Naive B cell (primary cell): ENCODE data around the gene IQCC. TPM values are rescaled to one million over a fixed set of nuclear protein-coding genes. Genes with fewer than 3 reads are reported as not detected.
A peak's percentile ranks its signal among the peaks of the same experiment; 100 is the strongest.

Source experiments
- ATAC-seq, 2 donors: fragments of 150-1000 bp; cut with Tn5 transposase; 2 replicates each; pipeline ENCODE4 v1.10.0; 2021; ENCODE audit warnings: low read depth in 2 of 2, mild to moderate bottlenecking in 2 of 2, moderate library complexity in 2 of 2
- DNase-seq: peaks from one replicate; pipeline ENCODE4 v3.0.0; 2022
- H3K27ac Mint-ChIP-seq, 6 donors: one replicate each; pipeline ENCODE4 v1.8.0; 2020 to 2022; ENCODE audit warnings: mild to moderate bottlenecking in 6 of 6, mixed read lengths in 6 of 6, moderate library complexity in 5 of 6, inconsistent platforms in 2 of 6
- H3K27me3 Mint-ChIP-seq, 3 donors: one replicate each; pipeline ENCODE4 v1.8.0; 2021 to 2022; ENCODE audit warnings: mixed read lengths in 3 of 3, mild to moderate bottlenecking in 1 of 3
- H3K36me3 Mint-ChIP-seq, 2 donors: one replicate each; pipeline ENCODE4 v1.8.0; 2020 to 2022; ENCODE audit warnings: mixed read lengths in 2 of 2, inconsistent platforms in 1 of 2, mild to moderate bottlenecking in 1 of 2
- H3K4me1 Mint-ChIP-seq, 3 donors: one replicate each; pipeline ENCODE4 v1.8.0; 2020 to 2022; ENCODE audit warnings: mixed read lengths in 3 of 3, inconsistent platforms in 1 of 3, mild to moderate bottlenecking in 1 of 3, moderate library complexity in 1 of 3
- H3K4me3 Mint-ChIP-seq, 8 donors: one replicate each; pipeline ENCODE4 v1.8.0; 2020 to 2022; ENCODE audit warnings: mild to moderate bottlenecking in 8 of 8, mixed read lengths in 8 of 8, moderate library complexity in 8 of 8, inconsistent platforms in 2 of 8
- H3K9me3 Mint-ChIP-seq, 7 donors: one replicate each; pipeline ENCODE4 v1.8.0; 2020 to 2022; ENCODE audit warnings: mixed read lengths in 7 of 7, mild to moderate bottlenecking in 5 of 7, inconsistent platforms in 2 of 7, moderate library complexity in 1 of 7
- polyA plus RNA-seq, 6 donors: library from polyadenylated mRNA; unstranded; fragments of 300-500 nt; fragmentation: Illumina TruSeq; gene quantifications; one replicate each; pipeline ENCODE4 v1.2.3, GENCODE V29; 2021; ENCODE audit warnings: low read depth in 6 of 6

Gene IQCC
- polyA plus RNA-seq, 6 donors from 2014 or later, result 0.75 to 2.3 (median 1.4) TPM; not detected in 1

DNA sequence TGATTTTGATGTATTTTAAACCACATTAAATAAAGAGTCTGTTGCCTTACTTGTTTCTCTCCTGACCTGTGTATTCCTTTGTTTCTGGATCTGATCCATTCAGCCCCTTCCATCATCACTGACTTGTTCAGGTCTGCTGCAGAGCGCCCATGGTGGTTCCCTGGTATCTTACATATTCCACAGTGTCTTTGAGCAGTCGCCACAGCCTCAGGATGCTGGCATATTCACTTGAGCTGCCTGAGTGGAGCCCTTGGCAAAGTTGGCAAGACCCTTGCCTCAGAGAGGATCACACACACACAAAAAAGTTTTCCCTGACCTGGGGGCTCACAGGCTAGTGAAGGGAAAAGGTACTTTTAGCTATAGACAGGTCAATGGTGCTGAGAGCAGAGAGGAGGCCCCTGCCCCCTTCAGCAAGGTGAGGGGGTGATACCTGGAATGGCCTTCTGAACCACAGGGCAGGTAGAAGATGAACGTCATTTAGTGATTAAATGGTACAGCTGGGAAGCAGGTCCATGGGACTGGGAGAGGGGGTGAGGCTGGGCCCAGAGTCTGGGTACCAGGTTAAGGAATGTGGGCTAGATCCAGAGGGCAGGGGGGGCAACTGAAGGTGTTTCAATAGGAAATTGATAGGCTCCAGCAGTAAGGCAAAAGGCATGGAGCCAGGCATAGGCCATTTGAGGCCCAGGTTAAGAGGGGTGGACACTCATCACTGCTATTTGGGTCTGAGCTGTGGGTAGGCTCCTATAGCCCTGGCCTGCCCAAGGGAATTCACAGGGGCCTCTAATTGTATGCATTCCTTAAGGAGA lies 7.0 kb upstream of the IQCC start:
- Mint-ChIP-seq H3K36me3 (peaks cover 5 to 11% of the 10 kb centered on the region in 2 donors), H3K9me3 (no peaks in the 10 kb centered on the region), H3K27ac (peak overlapping the region in 5 of 6 donors; percentile 33 to 92 (median 55)), H3K27me3 (no peaks in the 10 kb centered on the region), H3K4me1 (peaks cover 25 to 41% (median 35%) of the 10 kb centered on the region in 3 donors), H3K4me3 (peak overlapping the region in 6 of 8 donors; percentile 1 to 87 (median 58))
- DNase-seq (no peak), ATAC-seq (no peak)

DNA sequence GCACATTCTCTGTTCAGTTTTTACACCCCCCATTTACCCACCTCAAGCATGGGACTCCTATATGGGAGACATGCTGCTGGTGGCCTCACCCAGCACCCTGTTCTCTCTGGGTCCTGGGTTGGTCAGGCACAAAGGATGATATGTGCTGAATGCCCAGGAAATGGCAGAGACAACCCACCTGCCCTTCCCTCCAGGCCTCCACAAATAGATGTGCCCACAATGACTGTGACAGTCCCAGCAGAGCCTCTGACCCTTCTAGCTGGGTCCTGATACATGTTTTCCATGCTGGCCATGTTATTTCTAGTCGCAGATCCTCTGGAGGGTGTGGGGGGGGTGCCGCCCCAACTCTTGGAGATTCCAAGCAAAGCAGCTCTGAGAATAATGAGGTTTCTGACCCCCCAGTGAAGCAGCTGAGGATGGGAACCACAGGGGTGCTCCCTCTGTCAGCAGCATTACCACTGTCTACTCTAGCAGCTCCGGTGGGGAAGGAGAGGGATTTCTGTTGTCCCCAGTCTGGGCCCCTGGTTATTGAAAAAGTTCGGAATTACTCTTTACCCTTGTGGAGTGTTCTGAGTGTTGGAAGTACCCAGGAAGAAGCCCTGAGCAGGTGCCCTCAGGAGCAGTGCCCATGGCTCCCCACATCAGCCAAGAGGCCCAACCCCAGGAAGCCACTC lies 6.3 kb upstream of the IQCC start:
- no peak for ATAC-seq
- Mint-ChIP-seq H3K27ac (peak overlapping the region in 2 of 6 donors; percentile 70 to 94), H3K4me3 (peak overlapping the region in 5 of 8 donors; percentile 47 to 96 (median 87)), H3K4me1 (peaks cover 31 to 42% (median 41%) of the 10 kb centered on the region in 3 donors), H3K9me3 (no peaks in the 10 kb centered on the region), H3K36me3 (peaks cover 2 to 3% of the 10 kb centered on the region in 2 donors), H3K27me3 (no peaks in the 10 kb centered on the region)
- no peak for DNase-seq

- Mint-ChIP-seq H3K27me3 (no peaks in the 10 kb centered on the region), H3K4me1 (peaks cover 31 to 45% (median 45%) of the 10 kb centered on the region in 3 donors), H3K36me3 (no peaks in the 10 kb centered on the region), H3K9me3 (no peaks in the 10 kb centered on the region), H3K4me3 (peak overlapping the region in 7 of 8 donors; percentile 83 to 97 (median 90)), H3K27ac (peak overlapping the region; percentile 88 to 98 (median 97))
- ATAC-seq, result no peak
- DNase-seq, result no peak
These were observed 5.8 kb upstream of the IQCC start for GRCh38 chr1:32199717-32200072.

- Mint-ChIP-seq H3K36me3 (no peaks in the 10 kb centered on the region), H3K27me3 (no peaks in the 10 kb centered on the region), H3K4me3 (peak within 1 kb of the TSS; percentile 83 to 97 (median 90)), H3K27ac (peak within 1 kb of the TSS; percentile 88 to 98 (median 97)), H3K9me3 (no peaks in the 10 kb centered on the region), H3K4me1 (peaks cover 31 to 52% (median 49%) of the 10 kb centered on the region in 3 donors)
- DNase-seq (peak; percentile 66), ATAC-seq (peak; percentile 42 to 51)
These were observed 5.1 kb upstream of the IQCC start, which contains the start of gene CCDC28B for GRCh38 chr1:32200226-32201010. Gene CCDC28B (plus strand): TSS chr1:32200595. CDS start chr1:32201936, 1,341 bp downstream.

DNA sequence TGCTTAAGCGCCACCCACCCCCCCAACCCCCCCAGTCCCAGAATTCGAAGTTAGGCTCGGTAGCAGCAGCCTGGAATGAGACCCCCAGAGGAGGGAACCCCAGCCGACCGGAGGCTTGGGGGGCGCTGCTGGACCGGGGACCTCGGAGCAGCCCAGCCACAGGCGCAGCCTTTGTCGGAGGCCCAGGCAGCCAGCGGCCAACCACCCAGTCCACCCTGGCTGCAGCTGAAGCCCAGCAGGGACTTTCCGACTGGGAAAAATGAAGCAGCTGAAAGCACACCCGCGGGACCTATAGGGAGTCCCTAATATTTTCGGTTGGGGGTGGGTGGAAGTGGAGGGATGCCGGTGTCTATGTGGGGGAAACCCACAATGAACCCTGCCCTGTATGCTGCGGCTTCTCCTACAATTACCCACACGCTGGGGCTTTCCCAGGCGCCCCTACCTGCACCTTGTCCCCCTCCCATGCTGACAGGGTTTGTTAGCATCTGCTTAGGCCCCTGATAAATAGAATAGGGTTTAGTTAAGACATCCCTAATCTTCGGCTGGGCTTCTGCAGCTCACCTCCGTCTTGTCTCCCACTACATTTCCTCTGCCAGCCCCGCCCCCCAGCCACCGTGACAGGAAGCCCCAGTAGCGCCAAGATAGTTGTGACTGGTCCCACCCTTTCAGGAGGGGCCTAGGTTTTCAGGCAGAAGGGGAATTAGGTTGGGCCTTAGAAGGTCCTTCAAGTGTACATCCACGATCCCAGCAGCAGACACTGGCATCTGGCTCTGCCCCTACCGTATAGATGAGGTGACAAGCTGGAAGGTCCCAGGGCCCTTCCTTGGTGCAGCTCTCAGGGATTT lies 4.2 kb upstream of the IQCC start:
- ATAC-seq (peak; percentile 73 to 76), DNase-seq (peak; percentile 72)
- Mint-ChIP-seq H3K27me3 (no peaks in the 10 kb centered on the region), H3K9me3 (no peaks in the 10 kb centered on the region), H3K4me1 (peaks cover 36 to 57% (median 54%) of the 10 kb centered on the region in 3 donors), H3K4me3 (peak overlapping the region; percentile 83 to 97 (median 90)), H3K36me3 (no peaks in the 10 kb centered on the region), H3K27ac (peak overlapping the region; percentile 88 to 98 (median 96))

DNA sequence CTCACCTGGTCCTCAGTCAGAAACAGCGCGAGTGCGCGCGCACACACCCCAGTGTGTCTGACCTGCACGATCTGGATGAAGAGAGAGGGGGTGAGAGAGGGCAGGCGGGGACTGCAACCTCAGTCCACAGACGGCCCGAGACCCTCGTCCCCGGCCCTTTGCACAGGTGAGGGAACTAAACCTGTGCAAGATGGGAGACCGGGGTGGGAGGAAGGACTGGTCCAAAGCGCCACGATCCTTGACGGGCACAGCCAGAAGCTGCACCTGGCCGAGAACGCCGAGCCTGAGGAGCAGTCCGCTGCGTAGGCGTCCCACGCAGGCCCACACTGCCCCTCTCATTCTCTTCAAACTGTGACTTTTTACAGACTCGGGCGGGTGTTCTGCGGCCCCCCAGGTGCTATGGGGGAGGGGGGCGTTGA lies 519 bp upstream of the IQCC start:
- no peak for ATAC-seq
- DNase-seq, result no peak
- Mint-ChIP-seq H3K4me3 (peak overlapping the region in 7 of 8 donors; percentile 87 to 93 (median 90)), H3K36me3 (no peaks in the 10 kb centered on the region), H3K27me3 (no peaks in the 10 kb centered on the region), H3K4me1 (peaks cover 48 to 83% (median 79%) of the 10 kb centered on the region in 3 donors), H3K27ac (peak overlapping the region in 4 of 6 donors; percentile 68 to 97 (median 94)), H3K9me3 (no peaks in the 10 kb centered on the region)

DNA sequence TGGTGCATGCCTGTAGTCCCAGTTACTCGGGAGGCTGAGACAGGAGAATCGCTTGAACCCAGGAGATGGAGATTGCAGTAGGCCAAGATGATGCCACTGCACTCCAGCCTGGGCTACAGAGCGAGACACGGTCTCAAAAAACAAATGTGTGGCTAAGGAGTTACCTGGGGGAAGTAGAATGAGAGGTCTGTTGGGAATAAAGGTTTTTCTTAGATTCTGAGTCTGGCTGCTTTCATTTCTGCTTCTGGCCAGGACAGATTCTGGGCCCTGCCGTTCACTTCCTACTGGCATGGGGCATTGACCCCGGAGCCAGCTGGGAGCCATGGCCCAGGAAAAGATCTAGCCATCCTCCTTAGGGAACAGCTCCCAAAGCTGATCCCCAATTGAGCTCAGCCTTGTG lies 3.0 kb downstream of the IQCC start:
- ATAC-seq (peak; percentile 52 to 54), DNase-seq (peak; percentile 39)
- Mint-ChIP-seq H3K36me3 (no peaks in the 10 kb centered on the region), H3K9me3 (no peaks in the 10 kb centered on the region), H3K4me3 (peak overlapping the region in 7 of 8 donors; percentile 9 to 72 (median 20)), H3K27ac (peak overlapping the region; percentile 42 to 97 (median 72)), H3K27me3 (no peaks in the 10 kb centered on the region), H3K4me1 (peaks cover 28 to 61% (median 55%) of the 10 kb centered on the region in 3 donors)

DNA sequence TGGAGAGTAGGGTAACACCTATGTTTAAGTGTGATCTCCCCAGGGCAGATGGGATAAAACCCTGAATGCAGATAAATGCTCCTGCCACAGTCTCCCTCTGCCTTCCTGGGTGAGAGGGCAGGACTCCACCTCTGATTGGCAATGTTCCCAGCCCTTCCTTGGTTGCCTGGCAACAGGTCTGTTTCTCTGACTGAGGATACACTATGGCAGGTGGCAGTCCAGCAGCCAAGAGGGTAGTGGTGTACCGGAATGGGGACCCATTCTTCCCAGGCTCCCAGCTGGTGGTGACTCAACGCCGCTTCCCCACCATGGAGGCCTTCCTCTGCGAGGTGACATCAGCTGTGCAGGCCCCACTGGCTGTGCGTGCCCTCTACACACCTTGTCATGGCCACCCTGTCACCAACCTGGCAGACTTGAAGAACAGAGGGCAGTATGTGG lies 3.4 kb downstream of the IQCC start, which contains the start of gene DCDC2B:
Gene DCDC2B, plus strand, starts transcription at position 199 of the 438 bp plus-strand sequence. Its CDS starts 5 bp downstream, at position 204.
- H3K4me1 Mint-ChIP-seq, result peaks cover 26 to 59% (median 52%) of the 10 kb centered on the region in 3 donors
- ATAC-seq, result peak in 1 of 2 donors; percentile 4
- H3K36me3 Mint-ChIP-seq, result no peaks in the 10 kb centered on the region
- peak within 1 kb of the TSS; percentile 42 to 97 (median 72) for H3K27ac Mint-ChIP-seq
- no peaks in the 10 kb centered on the region for H3K27me3 Mint-ChIP-seq
- no peak for DNase-seq
- no peaks in the 10 kb centered on the region for H3K9me3 Mint-ChIP-seq
- H3K4me3 Mint-ChIP-seq, result peak within 1 kb of the TSS; percentile 12 to 72 (median 36)

DNA sequence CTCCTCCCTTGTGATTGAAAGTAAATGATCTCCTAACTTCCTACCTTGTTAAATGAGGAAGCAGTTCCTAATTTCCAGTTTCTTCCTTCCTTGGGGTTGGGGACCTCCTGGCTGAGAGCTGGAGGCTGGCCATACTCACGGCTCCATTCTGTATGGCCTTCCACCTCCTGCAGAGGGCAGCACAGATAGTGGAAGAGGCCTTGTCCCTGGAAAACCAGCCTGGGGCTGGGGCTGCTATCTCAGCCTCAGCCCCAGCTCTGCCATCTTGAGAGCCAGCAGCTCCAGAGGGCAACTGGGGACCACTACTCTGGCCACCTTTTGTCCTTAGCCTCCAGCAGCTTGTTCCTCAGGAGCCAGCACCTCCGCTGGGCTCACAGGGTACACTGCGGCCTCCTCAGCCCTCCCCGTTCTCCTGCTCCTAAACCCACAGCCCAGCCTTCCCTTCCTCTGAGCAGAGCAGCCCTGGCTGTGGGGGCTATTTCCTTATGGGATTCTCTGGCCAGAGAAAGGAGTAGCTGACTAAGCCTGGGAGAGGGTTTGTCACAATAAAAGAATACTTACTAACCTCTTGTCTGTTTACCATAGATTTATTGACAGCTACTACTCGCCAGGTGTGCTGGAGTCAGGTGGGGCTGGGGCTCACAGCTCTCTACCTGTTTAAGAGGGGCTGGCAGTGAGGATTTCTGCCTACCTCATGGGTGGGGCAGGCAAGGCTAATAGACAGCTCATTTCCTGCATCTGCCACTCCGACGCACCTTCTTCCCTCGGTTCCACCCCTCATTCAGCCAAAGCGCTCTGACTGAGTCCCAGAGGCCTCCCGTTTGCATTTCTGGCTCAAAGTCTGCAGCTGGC lies 10.4 kb downstream of the IQCC start:
- no peak overlapping the region for H3K4me3 Mint-ChIP-seq
- H3K9me3 Mint-ChIP-seq, result no peaks in the 10 kb centered on the region
- H3K27ac Mint-ChIP-seq, result peak overlapping the region in 1 of 6 donors; percentile 19
- H3K4me1 Mint-ChIP-seq, result peaks cover 9 to 19% (median 14%) of the 10 kb centered on the region in 3 donors
- DNase-seq (peak; percentile 38), ATAC-seq (peak; percentile 76 to 90)
- no peaks in the 10 kb centered on the region for H3K36me3 Mint-ChIP-seq
- H3K27me3 Mint-ChIP-seq, result no peaks in the 10 kb centered on the region

DNA sequence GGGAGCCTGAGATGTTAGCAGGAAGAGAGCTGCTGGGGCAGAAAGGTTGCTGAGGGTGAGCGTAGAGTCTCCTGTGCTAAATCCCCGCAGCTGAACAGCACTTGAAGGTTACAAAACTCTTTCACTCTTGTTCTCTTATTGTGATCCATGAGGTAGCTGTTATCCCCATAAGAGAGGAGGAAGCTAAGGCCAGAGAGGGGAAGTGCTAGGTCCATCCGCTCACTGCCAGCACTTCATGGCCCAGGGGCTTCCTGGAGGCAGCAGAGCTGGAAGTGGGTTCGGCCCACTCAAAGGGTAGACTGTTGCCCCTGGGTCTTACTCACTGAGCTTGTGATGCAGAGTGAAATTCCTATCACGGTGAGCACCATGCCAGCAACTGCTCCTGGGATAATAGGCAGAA lies 11.1 kb downstream of the IQCC start:
- H3K4me3 Mint-ChIP-seq, result peak overlapping the region in 1 of 8 donors; percentile 21
- H3K36me3 Mint-ChIP-seq, result no peaks in the 10 kb centered on the region
- ATAC-seq (no peak), DNase-seq (no peak)
- H3K27ac Mint-ChIP-seq, result no peak overlapping the region
- no peaks in the 10 kb centered on the region for H3K9me3 Mint-ChIP-seq
- H3K27me3 Mint-ChIP-seq, result no peaks in the 10 kb centered on the region
- peaks cover 15 to 26% (median 21%) of the 10 kb centered on the region in 3 donors for H3K4me1 Mint-ChIP-seq

GRCh38 chr1:32219022-32219421 lies 13.6 kb downstream of the IQCC start:
- H3K4me3 Mint-ChIP-seq, result peak overlapping the region in 1 of 8 donors; percentile 99

More at GRCh38 chr1:32219022-32219421, 13.6 kb downstream of the IQCC start:
- DNase-seq (no peak), ATAC-seq (no peak)
- Mint-ChIP-seq H3K4me1 (peaks cover 27 to 45% (median 45%) of the 10 kb centered on the region in 3 donors), H3K27me3 (no peaks in the 10 kb centered on the region), H3K9me3 (no peaks in the 10 kb centered on the region), H3K36me3 (no peaks in the 10 kb centered on the region), H3K27ac (peak overlapping the region in 3 of 6 donors; percentile 30 to 82 (median 49))
